Lower lobe of right lung (tissue), 2 donors: ENCODE data around the gene PXN. TPM values are rescaled to one million over a fixed set of nuclear protein-coding genes. Genes with fewer than 3 reads are reported as not detected.
"Not testable (repeated sequence)": the region's sequence is repeated elsewhere in the genome, so short reads cannot be mapped to it uniquely, and the experiment has no call there.

Experiments
- ATAC-seq, 2 donors: fragments of 200-7000 bp; cut with Tn5 transposase; one replicate each; pipeline ENCODE4 v1.9.1; 2020 to 2022; ENCODE audit warnings: mild to moderate bottlenecking in 2 of 2, moderate library complexity in 2 of 2
- DNase-seq: peaks from one replicate; pipeline ENCODE4 v3.0.0-alpha.2; 2020
- H3K27ac ChIP-seq: fragments of 200-600 bp; one replicate; pipeline ENCODE4 v1.8.0; 2022
- H3K27me3 ChIP-seq: fragments of 200-600 bp; one replicate; pipeline ENCODE4 v1.8.0; 2022; ENCODE audit warnings: low read depth
- H3K36me3 ChIP-seq: fragments of 200-600 bp; one replicate; pipeline ENCODE4 v1.8.0; 2022; ENCODE audit warnings: mild to moderate bottlenecking
- H3K4me1 ChIP-seq: fragments of 200-600 bp; one replicate; pipeline ENCODE4 v1.8.0; 2022
- H3K4me3 ChIP-seq: fragments of 200-600 bp; one replicate; pipeline ENCODE4 v1.8.0; 2022; ENCODE audit warnings: mild to moderate bottlenecking
- H3K9me3 ChIP-seq: fragments of 200-600 bp; one replicate; pipeline ENCODE4 v1.8.0; 2022
- intact Hi-C: fragments of 100-400 bp; cut with DNase I; formaldehyde crosslinking; loops from one replicate; pipeline ENCODE4 v1.11.0; 2022
- total RNA-seq: library from RNA; stranded (reverse); fragmentation: NEBNext Ultra II Directional; extraction: Animal tissue kit (Norgen Biotek cat#: 25700); gene quantifications from one replicate; pipeline ENCODE4 v1.2.1, GENCODE V29; 2021
- TF ChIP-seq, protein P1 (sequence below): fragments of 200-600 bp; IDR thresholded peaks from one replicate; pipeline ENCODE4 v1.8.0; 2022; ENCODE audit warnings: antibody characterized with exemption, mild to moderate bottlenecking
- donor health status: DM: no; HTN: yes; CAD: no; lungs with severe emphysema.

Gene PXN
- total RNA-seq, 1 donor from 2014 or later: 105 TPM

DNA sequence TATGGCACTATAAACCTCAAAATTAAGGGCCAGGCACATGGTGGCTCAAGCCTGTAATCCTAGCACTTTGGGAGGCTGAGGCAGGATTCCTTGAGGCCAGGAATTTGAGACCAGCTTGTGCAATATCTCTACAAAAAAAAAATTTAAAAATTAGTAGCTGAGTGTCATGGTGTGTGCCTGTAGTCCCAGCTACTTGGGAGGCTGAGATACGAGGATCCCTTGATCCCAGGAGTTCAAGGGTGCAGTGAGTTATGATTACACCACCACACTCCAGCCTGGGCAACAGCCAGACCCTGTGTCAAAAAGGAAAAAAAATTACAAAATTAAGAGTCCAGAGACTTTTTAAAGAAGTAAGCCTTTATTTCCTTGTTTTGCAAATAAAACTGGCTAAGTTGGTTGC lies 69.2 kb downstream of the PXN start:
- ATAC-seq: no peak
- intact Hi-C loops: no loop called here
- Histone ChIP-seq H3K27ac (no peak overlapping the region), H3K36me3 (peaks cover 44% of the 10 kb centered on the region), H3K4me3 (no peak overlapping the region), H3K9me3 (no peaks in the 10 kb centered on the region), H3K27me3 (no peaks in the 10 kb centered on the region), H3K4me1 (peaks cover 63% of the 10 kb centered on the region)
- DNase-seq: no peak
- TF ChIP-seq, protein P1, sequence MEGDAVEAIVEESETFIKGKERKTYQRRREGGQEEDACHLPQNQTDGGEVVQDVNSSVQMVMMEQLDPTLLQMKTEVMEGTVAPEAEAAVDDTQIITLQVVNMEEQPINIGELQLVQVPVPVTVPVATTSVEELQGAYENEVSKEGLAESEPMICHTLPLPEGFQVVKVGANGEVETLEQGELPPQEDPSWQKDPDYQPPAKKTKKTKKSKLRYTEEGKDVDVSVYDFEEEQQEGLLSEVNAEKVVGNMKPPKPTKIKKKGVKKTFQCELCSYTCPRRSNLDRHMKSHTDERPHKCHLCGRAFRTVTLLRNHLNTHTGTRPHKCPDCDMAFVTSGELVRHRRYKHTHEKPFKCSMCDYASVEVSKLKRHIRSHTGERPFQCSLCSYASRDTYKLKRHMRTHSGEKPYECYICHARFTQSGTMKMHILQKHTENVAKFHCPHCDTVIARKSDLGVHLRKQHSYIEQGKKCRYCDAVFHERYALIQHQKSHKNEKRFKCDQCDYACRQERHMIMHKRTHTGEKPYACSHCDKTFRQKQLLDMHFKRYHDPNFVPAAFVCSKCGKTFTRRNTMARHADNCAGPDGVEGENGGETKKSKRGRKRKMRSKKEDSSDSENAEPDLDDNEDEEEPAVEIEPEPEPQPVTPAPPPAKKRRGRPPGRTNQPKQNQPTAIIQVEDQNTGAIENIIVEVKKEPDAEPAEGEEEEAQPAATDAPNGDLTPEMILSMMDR: no peak

DNA sequence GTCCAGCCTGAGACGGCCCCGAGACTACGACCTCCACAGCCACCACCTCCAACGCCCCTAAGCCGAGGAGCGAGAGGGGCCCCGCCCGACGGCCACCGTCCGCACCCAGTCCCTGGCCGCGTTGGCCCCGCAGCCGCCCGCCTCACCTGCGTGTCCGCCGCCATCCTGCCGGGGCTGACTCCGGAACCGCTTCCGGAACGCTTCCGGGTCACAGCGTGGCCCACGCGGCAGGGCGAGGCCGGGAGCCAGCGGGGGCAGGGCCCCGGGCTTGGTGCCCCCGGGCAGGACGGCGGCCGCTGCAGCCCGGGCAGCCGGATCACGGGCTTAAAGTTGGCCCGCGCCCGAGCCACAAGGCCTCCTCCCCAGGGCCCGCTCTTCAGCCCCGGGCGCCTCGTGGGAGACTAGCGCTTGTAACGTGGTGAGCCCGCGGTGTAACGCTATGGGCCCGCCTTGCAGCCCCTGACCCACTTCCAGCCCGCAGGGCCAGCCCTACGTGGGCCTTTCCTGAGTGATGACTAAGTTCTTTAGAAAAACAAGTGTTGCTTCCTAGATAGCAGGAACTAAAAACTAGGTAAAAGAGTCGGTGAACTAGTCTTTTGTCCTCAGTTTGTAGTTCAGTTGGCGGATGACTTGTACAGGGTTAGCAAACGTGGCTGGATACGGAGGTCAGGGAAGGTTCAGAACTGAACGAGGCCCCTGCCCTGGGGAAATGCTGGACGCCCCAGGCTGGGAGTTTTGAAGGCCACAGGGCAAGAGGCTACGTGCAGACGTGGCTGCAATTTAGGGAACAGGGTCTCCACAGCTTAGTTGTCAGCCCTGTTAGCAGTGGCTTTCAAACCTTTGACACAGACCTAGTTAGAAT lies 70.8 kb downstream of the PXN start, which contains the start of gene GCN1:
Gene GCN1, minus strand, starts transcription at position 182 of the 862 bp plus-strand sequence. Its CDS starts 18 bp downstream, at position 164.
- intact Hi-C loops: no loop called here
- peaks cover 57% of the 10 kb centered on the region for H3K36me3 ChIP-seq

DNA sequence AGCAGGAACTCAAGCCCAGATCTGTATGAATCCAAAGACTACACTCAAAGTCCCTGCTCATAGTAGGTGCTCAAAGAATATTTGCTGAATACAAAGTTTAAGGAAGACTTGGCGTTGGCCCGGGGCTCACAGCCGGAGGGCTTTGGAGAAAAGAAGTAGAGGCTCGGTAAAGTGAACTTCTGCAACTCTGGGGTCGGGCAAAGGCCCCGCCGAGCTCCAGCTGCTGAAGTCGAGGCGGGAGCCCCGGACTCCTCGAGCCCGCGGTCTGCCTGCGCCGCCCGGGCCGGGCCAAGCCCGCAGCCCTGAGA lies 71.3 kb downstream of the PXN start:
- no peak for DNase-seq
- TF ChIP-seq, protein P1: no peak
- Histone ChIP-seq H3K4me3 (peak overlapping the region; percentile 100), H3K4me1 (peaks cover 50% of the 10 kb centered on the region), H3K36me3 (peaks cover 62% of the 10 kb centered on the region), H3K27me3 (no peaks in the 10 kb centered on the region), H3K27ac (peak overlapping the region; percentile 94), H3K9me3 (no peaks in the 10 kb centered on the region)
- intact Hi-C loops: no loop called here
- ATAC-seq: peak in 1 of 2 donors; percentile 65

More for the DNA sequence above, 70.8 kb downstream of the PXN start, which contains the start of gene GCN1:
- TF ChIP-seq, protein P1: no peak
- DNase-seq: peak; percentile 89
- H3K27ac ChIP-seq: peak within 1 kb of the TSS; percentile 94
- peak; percentile 96 to 98 for ATAC-seq
- H3K27me3 ChIP-seq: no peaks in the 10 kb centered on the region
- H3K9me3 ChIP-seq: no peaks in the 10 kb centered on the region
- H3K4me1 ChIP-seq: peaks cover 56% of the 10 kb centered on the region
- peak within 1 kb of the TSS; percentile 100 for H3K4me3 ChIP-seq

DNA sequence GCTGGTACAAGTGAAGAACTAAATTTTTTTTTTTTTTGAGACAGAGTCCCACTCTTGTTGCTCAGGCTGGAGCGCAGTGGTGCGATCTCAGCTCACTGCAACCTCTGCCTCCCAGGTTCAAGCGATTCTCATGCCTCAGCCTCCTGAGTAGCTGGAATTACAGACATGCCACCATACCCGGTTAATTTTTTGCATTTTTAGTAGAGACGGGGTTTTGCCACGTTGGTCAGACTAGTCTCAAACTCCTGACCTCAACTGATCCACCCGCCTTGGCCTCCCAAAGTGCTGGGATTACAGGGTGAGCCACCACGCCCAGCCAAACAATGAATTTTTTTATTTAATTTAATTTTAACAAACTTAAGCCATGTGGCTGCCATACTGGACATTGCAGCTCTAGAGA lies 72.2 kb downstream of the PXN start:
- Histone ChIP-seq H3K4me1 (peaks cover 42% of the 10 kb centered on the region), H3K36me3 (peaks cover 62% of the 10 kb centered on the region), H3K4me3 (peak overlapping the region; percentile 100)
- H3K27me3 ChIP-seq, H3K9me3 ChIP-seq, H3K27ac ChIP-seq, ATAC-seq, DNase-seq, intact Hi-C loops: not testable (repeated sequence)

DNA sequence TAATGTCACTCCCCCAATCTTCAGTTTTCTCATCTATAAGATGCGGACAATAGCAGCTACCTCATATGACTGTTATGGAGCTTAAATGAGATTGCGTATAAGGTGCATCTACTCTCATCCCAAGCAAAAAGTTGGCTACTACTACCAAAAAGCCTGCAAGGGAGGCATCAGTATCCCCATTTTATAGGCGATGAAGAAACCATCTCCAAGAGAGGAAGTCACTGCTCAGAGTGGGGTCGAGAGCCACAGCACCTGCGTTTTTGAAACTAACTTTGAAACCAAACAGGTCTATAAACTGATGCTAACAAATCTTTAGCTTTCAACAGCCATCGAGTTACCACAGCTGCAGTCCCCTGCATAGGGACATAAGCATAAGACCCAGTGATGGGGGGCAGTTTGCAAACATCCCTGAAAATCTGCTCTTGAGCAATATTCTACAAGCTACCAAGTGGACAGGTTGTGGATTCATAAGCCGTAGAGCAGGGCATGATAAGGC lies 74.5 kb downstream of the PXN start:
- Histone ChIP-seq H3K4me1 (peaks cover 27% of the 10 kb centered on the region), H3K27ac (no peak overlapping the region), H3K4me3 (no peak overlapping the region), H3K36me3 (peaks cover 62% of the 10 kb centered on the region), H3K27me3 (no peaks in the 10 kb centered on the region), H3K9me3 (no peaks in the 10 kb centered on the region)
- intact Hi-C loops: no loop called here
- TF ChIP-seq, protein P1: no peak
- ATAC-seq (no peak), DNase-seq (no peak)

DNA sequence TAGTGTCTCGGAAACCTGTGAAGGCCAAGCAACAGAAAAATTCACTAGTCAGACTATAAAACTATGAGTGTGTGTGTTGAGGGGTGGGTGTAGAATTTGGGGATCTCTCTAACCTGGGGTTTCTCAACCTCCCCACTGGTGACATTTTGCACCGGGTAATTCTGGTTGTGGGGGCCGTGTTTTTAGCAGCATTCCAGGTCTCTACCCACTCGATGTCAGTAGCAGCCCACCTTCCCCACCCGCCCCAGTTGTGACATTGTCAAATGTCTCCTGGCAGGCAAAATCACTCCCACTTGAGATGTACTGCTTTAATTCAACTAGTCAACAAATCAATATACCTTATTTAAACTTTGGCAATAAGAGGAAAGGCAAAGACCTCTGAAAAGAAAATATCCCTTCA lies 75.1 kb downstream of the PXN start:
- no peak for ATAC-seq

More for the DNA sequence above, 75.1 kb downstream of the PXN start:
- peaks cover 21% of the 10 kb centered on the region for H3K4me1 ChIP-seq
- intact Hi-C loops: no loop called here
- H3K27ac ChIP-seq: no peak overlapping the region
- no peaks in the 10 kb centered on the region for H3K27me3 ChIP-seq
- TF ChIP-seq, protein P1: no peak
- no peak overlapping the region for H3K4me3 ChIP-seq
- DNase-seq: no peak
- peaks cover 62% of the 10 kb centered on the region for H3K36me3 ChIP-seq
- no peaks in the 10 kb centered on the region for H3K9me3 ChIP-seq
